Esophagus muscularis mucosa (tissue), 4 donors: Measurements from ENCODE around the gene GMDS. TPM values are rescaled to one million over a fixed set of nuclear protein-coding genes. Genes with fewer than 3 reads are reported as not detected.

Experiments used
- DNase-seq: peaks from one replicate; pipeline ENCODE4 v3.0.0-alpha.2; 2017; ENCODE audit errors: extremely low spot score
- H3K27ac ChIP-seq, 4 donors: fragments of 200-600 bp; sonication (generic); replicated peaks in 1 of 4; 1 replicate in 3 of 4; 2 replicates in 1 of 4; pipeline ENCODE4 v1.5.1; 2016 to 2019; ENCODE audit warnings: mild to moderate bottlenecking in 1 of 4
- H3K27me3 ChIP-seq, 4 donors: fragments of 200-600 bp; sonication (generic); one replicate each; pipeline versions ENCODE4 v1.5.1 to v1.6.0; 2016 to 2019
- H3K36me3 ChIP-seq, 4 donors: fragments of 200-600 bp; sonication (generic); one replicate each; pipeline ENCODE4 v1.5.1; 2016 to 2019
- H3K4me1 ChIP-seq, 4 donors: fragments of 200-600 bp; sonication (generic); one replicate each; pipeline ENCODE4 v1.5.1; 2016 to 2019
- H3K4me3 ChIP-seq, 4 donors: fragments of 200-600 bp; sonication (generic); 1 replicate in 2 of 4; 2 replicates in 2 of 4; pipeline ENCODE4 v1.5.1; 2016 to 2019; ENCODE audit warnings: mild to moderate bottlenecking in 4 of 4, moderate library complexity in 1 of 4
- H3K9me3 ChIP-seq, 4 donors: fragments of 200-600 bp; sonication (generic); 1 replicate in 3 of 4; 2 replicates in 1 of 4; pipeline ENCODE4 v1.5.1; 2016 to 2019
- EP300 ChIP-seq: sonication (generic); formaldehyde crosslinking; IDR thresholded peaks from one replicate; pipeline ENCODE4 v1.6.1; 2017; ENCODE audit warnings: antibody characterized with exemption
- POLR2A ChIP-seq: fragments of 450-650 bp; IDR thresholded peaks from one replicate; pipeline ENCODE4 v1.6.1; 2017; ENCODE audit warnings: antibody characterized with exemption, moderate library complexity, mild to moderate bottlenecking, low read depth
- POLR2AphosphoS5 ChIP-seq, 2 donors: sonication (generic); formaldehyde crosslinking; IDR thresholded peaks; one replicate each; pipeline ENCODE4 v1.6.1; 2017; ENCODE audit warnings: antibody characterized with exemption in 2 of 2
- WGBS: methylation state at CpG from one replicate; pipeline ENCODE4 v1.1.5; 2018; 5-methylcytosine and 5-hydroxymethylcytosine counted together
- intact Hi-C: fragments of 100-400 bp; cut with DNase I; formaldehyde crosslinking; loops from one replicate; pipeline ENCODE4 v1.15.1; 2023
- total RNA-seq, 4 donors: library from RNA; depleted of rRNA; stranded (reverse); fragments of >200 nt; gene quantifications; one replicate each; pipeline versions ENCODE4 v1.1.0 to v1.2.1, GENCODE V29; 2016
- TF ChIP-seq, protein P1 (sequence below), 3 experiments: fragments of 200-600 bp in 2 of 3; fragments of 450-650 bp in 1 of 3; sonication (generic) in 2 of 3; IDR thresholded peaks; one replicate each; pipeline ENCODE4 v1.5.1; 2017 to 2019; ENCODE audit warnings: antibody characterized with exemption in 3 of 3, mild to moderate bottlenecking in 2 of 3, moderate library complexity in 1 of 3

Gene GMDS
- total RNA-seq, 4 donors from 2014 or later, result 3.6 to 14.1 (median 6.0) TPM

- TF ChIP-seq EP300 (no peak), POLR2A (no peak), POLR2AphosphoS5 (IDR thresholded peaks at IDR 0.05) (no peak)
- TF ChIP-seq, protein P1, sequence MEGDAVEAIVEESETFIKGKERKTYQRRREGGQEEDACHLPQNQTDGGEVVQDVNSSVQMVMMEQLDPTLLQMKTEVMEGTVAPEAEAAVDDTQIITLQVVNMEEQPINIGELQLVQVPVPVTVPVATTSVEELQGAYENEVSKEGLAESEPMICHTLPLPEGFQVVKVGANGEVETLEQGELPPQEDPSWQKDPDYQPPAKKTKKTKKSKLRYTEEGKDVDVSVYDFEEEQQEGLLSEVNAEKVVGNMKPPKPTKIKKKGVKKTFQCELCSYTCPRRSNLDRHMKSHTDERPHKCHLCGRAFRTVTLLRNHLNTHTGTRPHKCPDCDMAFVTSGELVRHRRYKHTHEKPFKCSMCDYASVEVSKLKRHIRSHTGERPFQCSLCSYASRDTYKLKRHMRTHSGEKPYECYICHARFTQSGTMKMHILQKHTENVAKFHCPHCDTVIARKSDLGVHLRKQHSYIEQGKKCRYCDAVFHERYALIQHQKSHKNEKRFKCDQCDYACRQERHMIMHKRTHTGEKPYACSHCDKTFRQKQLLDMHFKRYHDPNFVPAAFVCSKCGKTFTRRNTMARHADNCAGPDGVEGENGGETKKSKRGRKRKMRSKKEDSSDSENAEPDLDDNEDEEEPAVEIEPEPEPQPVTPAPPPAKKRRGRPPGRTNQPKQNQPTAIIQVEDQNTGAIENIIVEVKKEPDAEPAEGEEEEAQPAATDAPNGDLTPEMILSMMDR (IDR thresholded peaks at IDR 0.05), result no peak
- no peak for DNase-seq
- Histone ChIP-seq H3K27ac (no peak overlapping the region), H3K36me3 (no peaks in the 10 kb centered on the region), H3K4me3 (no peak overlapping the region), H3K9me3 (no peaks in the 10 kb centered on the region), H3K4me1 (no peaks in the 10 kb centered on the region), H3K27me3 (no peaks in the 10 kb centered on the region)
- intact Hi-C loops, result no loop called here
- 90% methylated on average over 14 of the region's 14 CpGs for WGBS
Observed at GRCh38 chr6:1952740-1953360, 292.6 kb downstream of the GMDS start.

DNA sequence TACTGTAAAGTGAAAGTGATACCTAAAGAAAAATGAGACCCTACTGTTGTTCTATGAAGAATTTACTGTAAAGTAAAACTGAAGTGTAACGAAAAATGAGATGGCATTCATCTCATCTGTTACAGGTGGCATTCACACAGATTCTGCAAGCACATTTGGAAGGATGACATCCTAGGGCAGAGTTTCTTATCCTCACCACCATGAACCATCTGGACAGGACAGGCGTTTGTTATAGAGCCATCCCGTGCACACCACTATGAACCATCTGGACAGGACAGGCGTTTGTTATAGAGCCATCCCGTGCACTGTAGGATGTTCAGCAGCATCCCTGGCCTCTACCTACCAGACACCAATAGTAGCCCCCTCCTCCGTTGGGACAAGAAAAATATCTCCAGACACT is 294.8 kb downstream of the GMDS start:
- 72% methylated on average over 6 of the region's 6 CpGs for WGBS
- Histone ChIP-seq H3K9me3 (no peaks in the 10 kb centered on the region), H3K4me1 (no peaks in the 10 kb centered on the region), H3K27ac (no peak overlapping the region), H3K36me3 (no peaks in the 10 kb centered on the region), H3K4me3 (no peak overlapping the region), H3K27me3 (no peaks in the 10 kb centered on the region)
- TF ChIP-seq, protein P1 (IDR thresholded peaks at IDR 0.05), result no peak
- TF ChIP-seq POLR2A, result no peak
- no peak for TF ChIP-seq EP300
- TF ChIP-seq POLR2AphosphoS5 (IDR thresholded peaks at IDR 0.05), result no peak
- intact Hi-C loops, result no loop called here
- DNase-seq, result no peak

DNA sequence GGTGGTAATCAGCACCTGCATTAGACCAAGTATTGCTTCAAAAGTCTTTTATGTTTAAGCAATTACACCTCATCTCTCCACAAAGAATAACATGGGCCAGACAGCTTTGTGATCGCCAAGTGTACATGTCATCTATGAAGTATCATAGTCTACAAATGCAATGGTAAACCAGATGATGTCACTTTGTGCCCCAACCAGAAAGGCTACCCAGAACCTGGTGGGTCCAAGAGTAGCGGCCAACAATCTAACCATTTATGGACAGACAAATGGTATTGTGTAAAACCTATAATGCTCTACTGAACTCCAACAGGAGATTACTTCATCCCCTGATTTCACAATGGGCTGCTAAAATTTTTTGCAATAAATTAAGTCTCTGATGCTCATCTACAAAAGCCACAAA is 295.9 kb downstream of the GMDS start:
- Histone ChIP-seq H3K27me3 (no peaks in the 10 kb centered on the region), H3K9me3 (no peaks in the 10 kb centered on the region), H3K36me3 (no peaks in the 10 kb centered on the region), H3K27ac (no peak overlapping the region), H3K4me3 (no peak overlapping the region), H3K4me1 (no peaks in the 10 kb centered on the region)
- 89% methylated on average over 2 of the region's 2 CpGs for WGBS
- no peak for DNase-seq
- TF ChIP-seq POLR2A (no peak), EP300 (no peak), POLR2AphosphoS5 (IDR thresholded peaks at IDR 0.05) (no peak)
- TF ChIP-seq, protein P1 (IDR thresholded peaks at IDR 0.05), result no peak
- intact Hi-C loops, result no loop called here

GRCh38 chr6:1947922-1948321 is 297.5 kb downstream of the GMDS start:
- Histone ChIP-seq H3K9me3 (no peaks in the 10 kb centered on the region), H3K36me3 (no peaks in the 10 kb centered on the region), H3K27me3 (no peaks in the 10 kb centered on the region), H3K4me3 (no peak overlapping the region), H3K27ac (no peak overlapping the region), H3K4me1 (no peaks in the 10 kb centered on the region)
- DNase-seq, result no peak
- TF ChIP-seq EP300 (no peak), POLR2A (no peak), POLR2AphosphoS5 (IDR thresholded peaks at IDR 0.05) (no peak)
- TF ChIP-seq, protein P1 (IDR thresholded peaks at IDR 0.05), result no peak
- WGBS, result 95% methylated on average over 4 of the region's 4 CpGs
- intact Hi-C loops, result no loop called here

DNA sequence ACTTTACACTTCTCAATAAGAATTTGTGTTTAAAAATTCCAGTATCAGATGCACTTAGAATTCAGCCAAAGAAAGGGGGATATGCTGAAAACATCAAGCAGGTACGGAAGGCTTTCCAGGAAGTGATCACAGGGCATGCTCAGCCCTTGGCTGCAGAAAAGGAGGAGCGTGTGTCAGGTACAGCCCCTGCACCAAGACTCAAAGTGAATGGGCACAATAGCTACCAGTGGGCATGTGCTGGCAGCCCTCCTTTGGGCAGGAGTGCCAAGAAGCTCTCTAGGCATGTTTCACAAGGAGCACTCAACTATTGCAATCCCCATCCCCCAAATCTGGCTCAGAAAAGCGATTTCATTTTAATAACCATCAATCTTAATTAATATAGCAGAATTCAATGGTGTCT is 298.8 kb downstream of the GMDS start:
- Histone ChIP-seq H3K36me3 (no peaks in the 10 kb centered on the region), H3K27ac (no peak overlapping the region), H3K4me1 (no peaks in the 10 kb centered on the region), H3K4me3 (no peak overlapping the region), H3K27me3 (no peaks in the 10 kb centered on the region), H3K9me3 (no peaks in the 10 kb centered on the region)
- intact Hi-C loops, result no loop called here
- WGBS, result 98% methylated on average over 3 of the region's 3 CpGs
- no peak for DNase-seq
- no peak for TF ChIP-seq EP300
- TF ChIP-seq, protein P1 (IDR thresholded peaks at IDR 0.05), result no peak
- TF ChIP-seq POLR2A, result no peak
- TF ChIP-seq POLR2AphosphoS5 (IDR thresholded peaks at IDR 0.05), result no peak
